Lung (tissue), 12 donors: ENCODE measurements around the gene MEGF10. TPM values are rescaled to one million over a fixed set of nuclear protein-coding genes. Genes with fewer than 3 reads are reported as not detected.

Experiments
- ATAC-seq: fragments of 200-7000 bp; cut with Tn5 transposase; one replicate; pipeline ENCODE4 v1.9.1; 2020; ENCODE audit warnings: moderate number of reproducible peaks; ENCODE audit not compliant: insufficient read depth, low FRiP score
- DNase-seq, 3 donors: peaks; one replicate each; pipeline ENCODE4 v3.0.0-alpha.2; 2013 to 2017
- H3K27ac ChIP-seq, 2 donors: one replicate each; pipeline ENCODE4 v1.5.1; 2013; ENCODE audit warnings: mild to moderate bottlenecking in 2 of 2, moderate library complexity in 2 of 2, control low read depth in 1 of 2, inconsistent platforms in 1 of 2, low read depth in 1 of 2, low read length in 1 of 2
- H3K27me3 ChIP-seq, 3 donors: one replicate each; pipeline ENCODE4 v1.5.1; 2013; ENCODE audit warnings: low read length in 2 of 3; ENCODE audit not compliant: control insufficient read depth in 3 of 3, insufficient read depth in 3 of 3
- H3K36me3 ChIP-seq, 4 donors: one replicate each; pipeline ENCODE4 v1.5.1; 2013; ENCODE audit warnings: low read length in 4 of 4, mild to moderate bottlenecking in 1 of 4, moderate library complexity in 1 of 4; ENCODE audit not compliant: control insufficient read depth in 4 of 4, insufficient read depth in 4 of 4
- H3K4me1 ChIP-seq, 5 donors: one replicate each; pipeline ENCODE4 v1.5.1; 2013; ENCODE audit warnings: low read length in 5 of 5, mild to moderate bottlenecking in 2 of 5, moderate library complexity in 1 of 5; ENCODE audit not compliant: control insufficient read depth in 5 of 5, insufficient read depth in 5 of 5
- H3K4me3 ChIP-seq: one replicate; pipeline ENCODE4 v1.5.1; 2013; ENCODE audit warnings: mild to moderate bottlenecking, control low read depth, moderate library complexity
- H3K9ac ChIP-seq, 2 donors: one replicate each; pipeline ENCODE4 v1.5.1; 2013; ENCODE audit warnings: low read length in 2 of 2, control low read depth in 1 of 2; ENCODE audit not compliant: insufficient read depth in 1 of 2
- H3K9me3 ChIP-seq, 4 donors: one replicate each; pipeline ENCODE4 v1.5.1; 2013; ENCODE audit warnings: low read length in 3 of 4, mild to moderate bottlenecking in 1 of 4, moderate library complexity in 1 of 4; ENCODE audit not compliant: control insufficient read depth in 4 of 4, insufficient read depth in 3 of 4
- WGBS, 2 donors: extraction: QIAGEN DNeasy Blood & Tissue Kit; methylation state at CpG; one replicate each; pipeline ENCODE4 v1.1.7; 2013; 5-methylcytosine and 5-hydroxymethylcytosine counted together
- polyA plus RNA-seq, 2 donors: library from polyadenylated mRNA; stranded (reverse); fragments of 200-250 nt; gene quantifications; one replicate each; pipeline ENCODE4 v1.2.1, GENCODE V29; 2013
- total RNA-seq, 2 donors: library from RNA; depleted of rRNA in 1 of 2; stranded (reverse); fragments of >200 nt in 1 of 2; gene quantifications; one replicate each; pipeline ENCODE4 v1.2.1, GENCODE V29; 2014 to 2021
- TF ChIP-seq, protein P1 (sequence below): IDR thresholded peaks from 2 replicates; pipeline ENCODE4 v1.5.1; 2012; ENCODE audit warnings: mild to moderate bottlenecking; ENCODE audit errors: control extremely low read depth, extremely low read depth
- donor health status: control.
- donor health status: control.
- donor health status: Bipolar disorder and iron deficiency.
- donor health status: healthy.
- donor health status: DM: yes; HTN: yes; CAD: no.

Gene MEGF10
- total and polyA plus RNA-seq, 4 donors = 0.02 to 0.82 (median 0.12) TPM

DNA sequence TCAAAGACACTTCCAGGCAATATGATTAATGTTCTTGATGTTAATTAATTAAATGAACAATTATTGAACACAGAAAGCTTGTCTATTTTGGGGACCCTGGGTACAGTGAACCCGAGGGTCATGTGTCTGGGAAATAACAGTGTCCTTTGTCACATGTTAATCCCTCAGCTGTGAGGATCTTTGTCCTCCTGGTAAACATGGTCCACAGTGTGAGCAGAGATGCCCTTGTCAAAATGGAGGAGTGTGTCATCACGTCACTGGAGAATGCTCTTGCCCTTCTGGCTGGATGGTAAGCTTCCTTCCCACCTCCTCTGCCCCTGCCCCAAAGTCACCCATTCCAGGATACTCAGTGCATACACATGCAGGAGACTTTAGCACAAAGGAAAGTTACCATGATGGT lies 107.9 kb downstream of the MEGF10 start:
- Histone ChIP-seq H3K27me3 (no peaks in the 10 kb centered on the region), H3K9me3 (no peaks in the 10 kb centered on the region), H3K4me1 (no peaks in the 10 kb centered on the region), H3K9ac (no peak overlapping the region), H3K4me3 (no peak overlapping the region), H3K27ac (no peak overlapping the region), H3K36me3 (no peaks in the 10 kb centered on the region)
- TF ChIP-seq, protein P1, sequence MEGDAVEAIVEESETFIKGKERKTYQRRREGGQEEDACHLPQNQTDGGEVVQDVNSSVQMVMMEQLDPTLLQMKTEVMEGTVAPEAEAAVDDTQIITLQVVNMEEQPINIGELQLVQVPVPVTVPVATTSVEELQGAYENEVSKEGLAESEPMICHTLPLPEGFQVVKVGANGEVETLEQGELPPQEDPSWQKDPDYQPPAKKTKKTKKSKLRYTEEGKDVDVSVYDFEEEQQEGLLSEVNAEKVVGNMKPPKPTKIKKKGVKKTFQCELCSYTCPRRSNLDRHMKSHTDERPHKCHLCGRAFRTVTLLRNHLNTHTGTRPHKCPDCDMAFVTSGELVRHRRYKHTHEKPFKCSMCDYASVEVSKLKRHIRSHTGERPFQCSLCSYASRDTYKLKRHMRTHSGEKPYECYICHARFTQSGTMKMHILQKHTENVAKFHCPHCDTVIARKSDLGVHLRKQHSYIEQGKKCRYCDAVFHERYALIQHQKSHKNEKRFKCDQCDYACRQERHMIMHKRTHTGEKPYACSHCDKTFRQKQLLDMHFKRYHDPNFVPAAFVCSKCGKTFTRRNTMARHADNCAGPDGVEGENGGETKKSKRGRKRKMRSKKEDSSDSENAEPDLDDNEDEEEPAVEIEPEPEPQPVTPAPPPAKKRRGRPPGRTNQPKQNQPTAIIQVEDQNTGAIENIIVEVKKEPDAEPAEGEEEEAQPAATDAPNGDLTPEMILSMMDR = no peak
- ATAC-seq (no peak), DNase-seq (no peak)
- WGBS, 2 donors = 74 to 91% methylated on average over 2 of the region's 2 CpGs

DNA sequence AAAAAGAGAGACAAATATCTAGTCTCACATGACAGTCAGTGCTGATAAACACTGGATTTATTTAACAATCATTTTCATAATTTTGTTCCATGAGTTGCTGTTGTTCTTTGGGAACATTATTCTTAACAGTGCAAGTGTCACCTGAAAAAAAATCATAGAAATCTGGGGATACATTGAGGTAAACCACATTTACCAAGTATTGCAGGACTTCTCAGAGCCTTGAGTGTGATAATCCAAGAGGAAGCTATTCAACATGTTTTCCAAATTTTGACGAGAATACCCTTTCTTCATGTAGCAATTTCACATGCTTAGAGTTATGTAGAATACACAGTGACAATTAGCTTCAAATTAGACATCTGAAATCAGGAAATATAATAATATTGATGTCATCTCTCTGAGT lies 108.5 kb downstream of the MEGF10 start:
- DNase-seq (no peak), ATAC-seq (no peak)
- Histone ChIP-seq H3K27me3 (no peaks in the 10 kb centered on the region), H3K4me1 (no peaks in the 10 kb centered on the region), H3K9ac (no peak overlapping the region), H3K27ac (no peak overlapping the region), H3K36me3 (no peaks in the 10 kb centered on the region), H3K9me3 (no peaks in the 10 kb centered on the region), H3K4me3 (no peak overlapping the region)
- WGBS, 2 donors = 83 to 85% methylated on average over 1 of the region's 1 CpG
- TF ChIP-seq, protein P1 = no peak

GRCh38 chr5:127400539-127400938 lies 109.9 kb downstream of the MEGF10 start:
- Histone ChIP-seq H3K9ac (no peak overlapping the region), H3K27me3 (no peaks in the 10 kb centered on the region), H3K4me3 (no peak overlapping the region), H3K4me1 (no peaks in the 10 kb centered on the region), H3K36me3 (no peaks in the 10 kb centered on the region), H3K27ac (no peak overlapping the region), H3K9me3 (no peaks in the 10 kb centered on the region)
- no peak for ATAC-seq
- TF ChIP-seq, protein P1 = no peak
- no peak for DNase-seq
- WGBS, 2 donors = 25 to 47% methylated on average over 1 of the region's 1 CpG

DNA sequence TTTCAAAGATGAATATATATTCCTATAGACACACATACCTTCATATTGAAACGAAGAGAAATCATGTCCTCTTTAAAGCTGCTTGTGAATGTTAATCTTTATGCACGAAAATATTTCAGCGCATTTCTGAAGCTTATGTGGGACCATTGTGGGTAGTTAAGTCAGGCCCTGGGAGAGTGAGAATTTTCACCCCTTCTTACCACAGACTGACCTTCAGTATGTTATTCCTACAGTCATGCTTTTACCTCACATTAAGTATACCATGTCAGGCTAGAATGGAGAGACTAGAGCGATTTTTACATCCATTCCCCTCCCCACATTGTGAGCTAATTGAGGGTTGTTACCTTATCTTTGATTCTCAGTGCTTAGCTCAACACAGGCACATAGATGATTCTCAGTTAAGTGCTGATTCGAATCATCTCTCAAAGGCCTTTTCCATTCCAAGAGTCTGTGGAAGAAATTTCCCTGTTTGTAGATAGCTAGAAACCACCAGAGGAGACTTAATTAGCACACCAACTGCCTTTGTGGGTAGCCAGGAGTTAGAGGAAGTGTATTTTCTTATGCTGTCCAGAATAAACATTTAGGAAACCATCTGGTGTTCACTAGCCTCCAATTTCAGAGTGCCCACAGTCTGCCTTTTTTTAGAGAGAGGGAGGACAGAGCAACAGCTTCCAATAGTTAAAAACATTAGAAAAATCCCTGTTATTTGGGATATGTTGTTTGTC lies 110.5 kb downstream of the MEGF10 start:
- DNase-seq (no peak), ATAC-seq (no peak)
- no peaks in the 10 kb centered on the region for H3K9me3 ChIP-seq
- H3K36me3 ChIP-seq = no peaks in the 10 kb centered on the region
- H3K27me3 ChIP-seq = no peaks in the 10 kb centered on the region
- no peaks in the 10 kb centered on the region for H3K4me1 ChIP-seq
- TF ChIP-seq, protein P1 = no peak
- no peak overlapping the region for H3K4me3 ChIP-seq
- no peak overlapping the region for H3K27ac ChIP-seq
- no peak overlapping the region for H3K9ac ChIP-seq
- 79 to 81% methylated on average over 5 of the region's 5 CpGs for WGBS, 2 donors
